Measurements from ENCODE around the gene ECT2.

The ECT2 gene

DNA sequence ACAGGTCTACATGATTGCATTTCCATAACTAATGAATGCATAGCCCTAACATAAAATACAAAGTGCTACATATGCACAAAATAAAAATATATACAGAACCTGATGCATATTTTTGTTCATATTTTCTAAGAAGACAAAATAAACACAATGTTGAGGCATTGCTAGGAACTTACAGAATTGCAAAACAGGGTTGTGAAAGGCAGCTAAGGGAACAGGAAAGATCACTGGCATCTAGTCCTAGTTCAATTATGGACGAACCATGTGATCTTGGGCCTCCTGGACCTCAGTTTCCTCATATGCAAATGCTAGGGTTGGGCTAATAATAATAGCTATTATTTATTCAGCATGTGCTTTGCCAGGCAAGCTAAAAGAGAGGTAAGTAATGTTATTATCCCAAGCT, 24.1 kb upstream of the ECT2 start:
- Histone ChIP-seq H3K4me2 (ENCODE audit: low read length) (no peak overlapping the region), H3K36me3 (ENCODE audit: insufficient read depth, low read length) (no peaks in the 10 kb centered on the region), H3K4me3 (ENCODE audit: low read depth, low read length, poor library complexity, severe bottlenecking) (no peak overlapping the region), H3K9me2 (ENCODE audit: low read depth, low read length) (no peaks in the 10 kb centered on the region), H4K20me1 (ENCODE audit: insufficient read depth, low read length) (no peaks in the 10 kb centered on the region), H2AFZ (ENCODE audit: low read length) (no peak overlapping the region), H3K27me3 (ENCODE audit: insufficient read depth, low read length) (no peaks in the 10 kb centered on the region; the same call in 1 of the 2 replicates), H3K79me2 (ENCODE audit: insufficient read depth, low read length) (no peaks in the 10 kb centered on the region), H3K4me1 (ENCODE audit: insufficient read depth, low read length, severe bottlenecking) (no peaks in the 10 kb centered on the region), H3F3A (ENCODE audit: insufficient read depth, low read length) (no peaks in the 10 kb centered on the region), H3K9ac (ENCODE audit: low read length) (no peak overlapping the region), H3K27ac (ENCODE audit: low read depth, low read length, poor library complexity, severe bottlenecking) (no peak overlapping the region), H3K9me3 (ENCODE audit: low read length) (no peaks in the 10 kb centered on the region)
- TF ChIP-seq, protein P1, sequence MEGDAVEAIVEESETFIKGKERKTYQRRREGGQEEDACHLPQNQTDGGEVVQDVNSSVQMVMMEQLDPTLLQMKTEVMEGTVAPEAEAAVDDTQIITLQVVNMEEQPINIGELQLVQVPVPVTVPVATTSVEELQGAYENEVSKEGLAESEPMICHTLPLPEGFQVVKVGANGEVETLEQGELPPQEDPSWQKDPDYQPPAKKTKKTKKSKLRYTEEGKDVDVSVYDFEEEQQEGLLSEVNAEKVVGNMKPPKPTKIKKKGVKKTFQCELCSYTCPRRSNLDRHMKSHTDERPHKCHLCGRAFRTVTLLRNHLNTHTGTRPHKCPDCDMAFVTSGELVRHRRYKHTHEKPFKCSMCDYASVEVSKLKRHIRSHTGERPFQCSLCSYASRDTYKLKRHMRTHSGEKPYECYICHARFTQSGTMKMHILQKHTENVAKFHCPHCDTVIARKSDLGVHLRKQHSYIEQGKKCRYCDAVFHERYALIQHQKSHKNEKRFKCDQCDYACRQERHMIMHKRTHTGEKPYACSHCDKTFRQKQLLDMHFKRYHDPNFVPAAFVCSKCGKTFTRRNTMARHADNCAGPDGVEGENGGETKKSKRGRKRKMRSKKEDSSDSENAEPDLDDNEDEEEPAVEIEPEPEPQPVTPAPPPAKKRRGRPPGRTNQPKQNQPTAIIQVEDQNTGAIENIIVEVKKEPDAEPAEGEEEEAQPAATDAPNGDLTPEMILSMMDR (IDR thresholded peaks at IDR 0.05; ENCODE audit: low read length), result no peak
- no peak for TF ChIP-seq EZH2 (IDR thresholded peaks at IDR 0.05; ENCODE audit: borderline replicate concordance, low read length)

DNA sequence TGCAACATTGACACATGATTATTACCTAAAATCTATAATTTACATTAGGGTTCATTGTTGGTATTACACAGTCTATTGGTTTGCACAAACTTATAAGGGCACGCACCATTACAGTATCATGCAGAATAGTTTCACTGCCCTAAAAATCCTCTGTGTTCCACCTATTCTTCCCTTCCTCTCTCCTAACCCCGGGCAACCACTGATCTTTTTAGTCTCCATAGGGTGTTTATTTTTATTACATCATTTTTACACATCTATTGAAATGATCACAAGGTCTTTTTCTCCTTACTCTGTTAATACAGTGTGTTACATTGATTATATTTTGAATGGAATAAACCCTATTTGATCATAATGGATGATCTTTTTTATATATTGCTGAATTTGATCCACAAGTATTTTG, 15.5 kb upstream of the ECT2 start:
- no peaks in the 10 kb centered on the region for H3K27me3 ChIP-seq (ENCODE audit: insufficient read depth, low read length)
- H3K4me2 ChIP-seq (ENCODE audit: low read length), result no peak overlapping the region
- no peaks in the 10 kb centered on the region for H3K4me1 ChIP-seq (ENCODE audit: insufficient read depth, low read length, severe bottlenecking)
- no peak overlapping the region for H2AFZ ChIP-seq (ENCODE audit: low read length)
- no peak overlapping the region for H3K9ac ChIP-seq (ENCODE audit: low read length)
- no peak for TF ChIP-seq EZH2 (IDR thresholded peaks at IDR 0.05; ENCODE audit: borderline replicate concordance, low read length)
- TF ChIP-seq, protein P1 (IDR thresholded peaks at IDR 0.05; ENCODE audit: low read length), result no peak
- no peaks in the 10 kb centered on the region for H3K9me2 ChIP-seq (ENCODE audit: low read depth, low read length)
- no peaks in the 10 kb centered on the region for H3K9me3 ChIP-seq (ENCODE audit: low read length)
- H4K20me1 ChIP-seq (ENCODE audit: insufficient read depth, low read length), result no peaks in the 10 kb centered on the region
- no peak overlapping the region for H3K4me3 ChIP-seq (ENCODE audit: low read depth, low read length, poor library complexity, severe bottlenecking)
- no peaks in the 10 kb centered on the region for H3K36me3 ChIP-seq (ENCODE audit: insufficient read depth, low read length)
- no peaks in the 10 kb centered on the region for H3K79me2 ChIP-seq (ENCODE audit: insufficient read depth, low read length)
- no peak overlapping the region for H3K27ac ChIP-seq (ENCODE audit: low read depth, low read length, poor library complexity, severe bottlenecking)
- no peaks in the 10 kb centered on the region for H3F3A ChIP-seq (ENCODE audit: insufficient read depth, low read length)

DNA sequence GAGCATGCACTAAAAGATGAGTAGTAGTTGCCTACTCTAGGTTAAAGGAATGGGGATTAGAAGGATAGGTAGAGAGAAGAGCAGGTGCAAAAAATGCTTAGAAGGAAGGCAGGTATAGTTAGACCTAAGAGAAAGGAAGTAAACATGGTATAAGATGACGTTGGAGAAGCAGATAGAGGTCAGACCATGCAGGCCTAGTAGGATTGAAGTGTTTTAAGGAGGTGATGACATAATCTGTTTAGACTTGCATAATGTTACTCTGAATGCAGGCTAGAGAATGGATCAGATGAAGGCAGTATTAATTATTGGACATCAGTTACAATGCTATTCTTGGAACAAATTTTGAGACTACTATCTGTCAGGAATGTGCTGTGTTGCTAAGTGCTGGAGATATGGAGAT, 11.1 kb upstream of the ECT2 start:
- no peaks in the 10 kb centered on the region for H3F3A ChIP-seq (ENCODE audit: insufficient read depth, low read length)
- no peak overlapping the region for H2AFZ ChIP-seq (ENCODE audit: low read length)
- H3K27me3 ChIP-seq (ENCODE audit: insufficient read depth, low read length), result no peaks in the 10 kb centered on the region
- H3K4me1 ChIP-seq (ENCODE audit: insufficient read depth, low read length, severe bottlenecking), result no peaks in the 10 kb centered on the region
- no peaks in the 10 kb centered on the region for H3K9me2 ChIP-seq (ENCODE audit: low read depth, low read length)
- H3K27ac ChIP-seq (ENCODE audit: low read depth, low read length, poor library complexity, severe bottlenecking), result no peak overlapping the region
- no peak for TF ChIP-seq EZH2 (IDR thresholded peaks at IDR 0.05; ENCODE audit: borderline replicate concordance, low read length)
- TF ChIP-seq, protein P1 (IDR thresholded peaks at IDR 0.05; ENCODE audit: low read length), result no peak
- H3K79me2 ChIP-seq (ENCODE audit: insufficient read depth, low read length), result no peaks in the 10 kb centered on the region
- no peaks in the 10 kb centered on the region for H3K9me3 ChIP-seq (ENCODE audit: low read length)
- H3K4me2 ChIP-seq (ENCODE audit: low read length), result no peak overlapping the region
- no peaks in the 10 kb centered on the region for H3K36me3 ChIP-seq (ENCODE audit: insufficient read depth, low read length)
- no peak overlapping the region for H3K9ac ChIP-seq (ENCODE audit: low read length)
- H3K4me3 ChIP-seq (ENCODE audit: low read depth, low read length, poor library complexity, severe bottlenecking), result no peak overlapping the region
- H4K20me1 ChIP-seq (ENCODE audit: insufficient read depth, low read length), result no peaks in the 10 kb centered on the region

Data from OCI-LY1 (cell line).